Osteoblast (primary cell): ENCODE measurements around the gene BCL2L11. TPM values are rescaled to one million over a fixed set of nuclear protein-coding genes. Genes with fewer than 3 reads are reported as not detected.

Experiments used
- DNase-seq: peaks from one replicate; pipeline ENCODE4 v3.0.0; 2011; ENCODE audit warnings: low spot score, mixed read lengths; ENCODE audit not compliant: insufficient read length; ENCODE audit errors: missing footprints
- H2AFZ ChIP-seq: 2 replicates; pipeline ENCODE4 v1.6.0; 2011; ENCODE audit warnings: mild to moderate bottlenecking, low read length
- H3K27ac ChIP-seq: 2 replicates; pipeline ENCODE4 v1.5.1; 2011; ENCODE audit warnings: mild to moderate bottlenecking, low read depth, low read length, moderate library complexity
- H3K27me3 ChIP-seq: 2 replicates; pipeline ENCODE4 v1.6.0; 2012; ENCODE audit warnings: mild to moderate bottlenecking, control low read depth, inconsistent platforms, low read length, moderate library complexity; ENCODE audit not compliant: insufficient read depth
- H3K36me3 ChIP-seq: 2 replicates; pipeline ENCODE4 v1.5.1; 2011; ENCODE audit warnings: mild to moderate bottlenecking, low read length, control low read depth, moderate library complexity; ENCODE audit not compliant: insufficient read depth
- H3K4me1 ChIP-seq: 2 replicates; pipeline ENCODE4 v1.5.1; 2011; ENCODE audit warnings: mild to moderate bottlenecking, low read length, control low read depth, moderate library complexity; ENCODE audit not compliant: insufficient read depth
- H3K4me2 ChIP-seq: 2 replicates; pipeline ENCODE4 v1.6.0; 2011; ENCODE audit warnings: mild to moderate bottlenecking, low read length; ENCODE audit not compliant: insufficient read depth
- H3K4me3 ChIP-seq: fragments of 200-600 bp; sonication (generic); 3 replicates; pipeline ENCODE4 v1.5.1; 2012; ENCODE audit warnings: mild to moderate bottlenecking, low read length, inconsistent platforms; ENCODE audit not compliant: insufficient read depth
- H3K79me2 ChIP-seq: 2 replicates; pipeline ENCODE4 v1.6.0; 2012; ENCODE audit warnings: mild to moderate bottlenecking, low read length, control low read depth, inconsistent platforms; ENCODE audit not compliant: insufficient read depth
- H3K9me3 ChIP-seq: 2 replicates; pipeline ENCODE4 v1.5.1; 2011; ENCODE audit warnings: low read depth, low read length, control low read depth
- H4K20me1 ChIP-seq: 2 replicates; pipeline ENCODE4 v1.6.0; 2012; ENCODE audit warnings: mild to moderate bottlenecking, low read length, control low read depth; ENCODE audit not compliant: insufficient read depth
- total RNA-seq: library from RNA; depleted of rRNA; stranded (reverse); fragments of >200 nt; gene quantifications from 2 replicates; pipeline ENCODE4 v1.2.3, GENCODE V29; 2012
- TF ChIP-seq, protein P1 (sequence below): IDR thresholded peaks from 2 replicates; pipeline ENCODE4 v1.5.1; 2011; ENCODE audit warnings: mild to moderate bottlenecking, low read depth, low read length, moderate library complexity; ENCODE audit errors: extremely low read depth

BCL2L11 gene
- total RNA-seq, 1 donor = 8.0 TPM

- Histone ChIP-seq H4K20me1 (no peaks in the 10 kb centered on the region), H3K4me3 (peak overlapping the region; percentile 62), H3K36me3 (no peaks in the 10 kb centered on the region), H3K4me2 (peak overlapping the region; percentile 88), H3K27ac (no peak overlapping the region), H3K27me3 (peaks cover 61% of the 10 kb centered on the region), H3K4me1 (peaks cover 12% of the 10 kb centered on the region), H3K9me3 (no peaks in the 10 kb centered on the region), H3K79me2 (no peaks in the 10 kb centered on the region), H2AFZ (peak overlapping the region; percentile 27)
- TF ChIP-seq, protein P1, sequence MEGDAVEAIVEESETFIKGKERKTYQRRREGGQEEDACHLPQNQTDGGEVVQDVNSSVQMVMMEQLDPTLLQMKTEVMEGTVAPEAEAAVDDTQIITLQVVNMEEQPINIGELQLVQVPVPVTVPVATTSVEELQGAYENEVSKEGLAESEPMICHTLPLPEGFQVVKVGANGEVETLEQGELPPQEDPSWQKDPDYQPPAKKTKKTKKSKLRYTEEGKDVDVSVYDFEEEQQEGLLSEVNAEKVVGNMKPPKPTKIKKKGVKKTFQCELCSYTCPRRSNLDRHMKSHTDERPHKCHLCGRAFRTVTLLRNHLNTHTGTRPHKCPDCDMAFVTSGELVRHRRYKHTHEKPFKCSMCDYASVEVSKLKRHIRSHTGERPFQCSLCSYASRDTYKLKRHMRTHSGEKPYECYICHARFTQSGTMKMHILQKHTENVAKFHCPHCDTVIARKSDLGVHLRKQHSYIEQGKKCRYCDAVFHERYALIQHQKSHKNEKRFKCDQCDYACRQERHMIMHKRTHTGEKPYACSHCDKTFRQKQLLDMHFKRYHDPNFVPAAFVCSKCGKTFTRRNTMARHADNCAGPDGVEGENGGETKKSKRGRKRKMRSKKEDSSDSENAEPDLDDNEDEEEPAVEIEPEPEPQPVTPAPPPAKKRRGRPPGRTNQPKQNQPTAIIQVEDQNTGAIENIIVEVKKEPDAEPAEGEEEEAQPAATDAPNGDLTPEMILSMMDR = no peak
- DNase-seq = peak; percentile 86
Measured at GRCh38 chr2:111117598-111118480, 2.9 kb upstream of the BCL2L11 start.

- Histone ChIP-seq H3K27ac (no peak overlapping the region), H3K79me2 (no peaks in the 10 kb centered on the region), H3K4me2 (peak overlapping the region; percentile 88), H2AFZ (no peak overlapping the region), H3K4me3 (peak overlapping the region; percentile 62), H4K20me1 (no peaks in the 10 kb centered on the region), H3K27me3 (peaks cover 54% of the 10 kb centered on the region), H3K4me1 (peaks cover 12% of the 10 kb centered on the region), H3K9me3 (no peaks in the 10 kb centered on the region), H3K36me3 (no peaks in the 10 kb centered on the region)
- DNase-seq = peak; percentile 50
- TF ChIP-seq, protein P1 = no peak
Measured at GRCh38 chr2:111118481-111118980, 2.2 kb upstream of the BCL2L11 start.

- peaks cover 47% of the 10 kb centered on the region for H3K27me3 ChIP-seq
- no peak overlapping the region for H3K27ac ChIP-seq
- no peaks in the 10 kb centered on the region for H4K20me1 ChIP-seq
- DNase-seq = peak; percentile 83
- no peaks in the 10 kb centered on the region for H3K36me3 ChIP-seq
- no peak overlapping the region for H3K4me3 ChIP-seq
- TF ChIP-seq, protein P1 = no peak
- peaks cover 12% of the 10 kb centered on the region for H3K4me1 ChIP-seq
- H3K4me2 ChIP-seq = peak overlapping the region; percentile 88
- H3K9me3 ChIP-seq = no peaks in the 10 kb centered on the region
- no peak overlapping the region for H2AFZ ChIP-seq
- no peaks in the 10 kb centered on the region for H3K79me2 ChIP-seq
Measured at GRCh38 chr2:111118981-111119821, 1.5 kb upstream of the BCL2L11 start.

GRCh38 chr2:111119822-111120252 is 877 bp upstream of the BCL2L11 start:
- no peaks in the 10 kb centered on the region for H3K9me3 ChIP-seq
- H3K4me2 ChIP-seq = peak overlapping the region; percentile 75
- no peak overlapping the region for H3K27ac ChIP-seq
- DNase-seq = peak; percentile 35
- peak overlapping the region; percentile 87 for H3K4me3 ChIP-seq
- peaks cover 41% of the 10 kb centered on the region for H3K27me3 ChIP-seq
- H2AFZ ChIP-seq = peak overlapping the region; percentile 40
- H3K79me2 ChIP-seq = no peaks in the 10 kb centered on the region
- peaks cover 12% of the 10 kb centered on the region for H3K4me1 ChIP-seq
- H4K20me1 ChIP-seq = no peaks in the 10 kb centered on the region
- no peaks in the 10 kb centered on the region for H3K36me3 ChIP-seq
- TF ChIP-seq, protein P1 = no peak
